Measurements from ENCODE around the gene MCC. TPM values are rescaled to one million over a fixed set of nuclear protein-coding genes. Genes with fewer than 3 reads are reported as not detected.

Gene MCC
- total RNA-seq, 1 experiment from 2014 or later, result 7.6 TPM

- H3K4me1 ChIP-seq (ENCODE audit: insufficient read depth, low read length), result peaks cover 2% of the 10 kb centered on the region; the same call in 1 of the 2 replicates
- H3K4me3 Mint-ChIP-seq, result no peak overlapping the region
- H3K9ac ChIP-seq (ENCODE audit: extremely low read depth, insufficient read length, low read length), result no peak overlapping the region
- H4K20me1 ChIP-seq (ENCODE audit: control insufficient read depth, insufficient read depth, insufficient read length), result no peaks in the 10 kb centered on the region
- H3K56ac ChIP-seq (ENCODE audit: insufficient read length, low read depth, low read length), result no peak overlapping the region
- H2BK15ac ChIP-seq (ENCODE audit: low read depth, low read length), result no peak overlapping the region
- no peak overlapping the region for H3K4me2 ChIP-seq (ENCODE audit: insufficient read depth, insufficient read length, low read length)
- no peaks in the 10 kb centered on the region for H3K27me3 ChIP-seq (ENCODE audit: insufficient read depth, low read length)
- peaks cover 19 to 36% of the 10 kb centered on the region in 2 experiments for H3K4me1 Mint-ChIP-seq
- peaks cover under 1% of the 10 kb centered on the region in 2 experiments for H3K9me3 Mint-ChIP-seq
- H2BK12ac ChIP-seq (ENCODE audit: insufficient read length, low read depth, low read length), result no peak overlapping the region
- no peak overlapping the region for H3K23ac ChIP-seq (ENCODE audit: insufficient read length, low read depth, low read length)
- no peak for DNase-seq
- H3K27ac ChIP-seq (ENCODE audit: insufficient read length, low read depth, low read length), result no peak overlapping the region
- H3K18ac ChIP-seq (ENCODE audit: insufficient read length, low read depth, low read length), result no peak overlapping the region
- TF ChIP-seq, protein P1, sequence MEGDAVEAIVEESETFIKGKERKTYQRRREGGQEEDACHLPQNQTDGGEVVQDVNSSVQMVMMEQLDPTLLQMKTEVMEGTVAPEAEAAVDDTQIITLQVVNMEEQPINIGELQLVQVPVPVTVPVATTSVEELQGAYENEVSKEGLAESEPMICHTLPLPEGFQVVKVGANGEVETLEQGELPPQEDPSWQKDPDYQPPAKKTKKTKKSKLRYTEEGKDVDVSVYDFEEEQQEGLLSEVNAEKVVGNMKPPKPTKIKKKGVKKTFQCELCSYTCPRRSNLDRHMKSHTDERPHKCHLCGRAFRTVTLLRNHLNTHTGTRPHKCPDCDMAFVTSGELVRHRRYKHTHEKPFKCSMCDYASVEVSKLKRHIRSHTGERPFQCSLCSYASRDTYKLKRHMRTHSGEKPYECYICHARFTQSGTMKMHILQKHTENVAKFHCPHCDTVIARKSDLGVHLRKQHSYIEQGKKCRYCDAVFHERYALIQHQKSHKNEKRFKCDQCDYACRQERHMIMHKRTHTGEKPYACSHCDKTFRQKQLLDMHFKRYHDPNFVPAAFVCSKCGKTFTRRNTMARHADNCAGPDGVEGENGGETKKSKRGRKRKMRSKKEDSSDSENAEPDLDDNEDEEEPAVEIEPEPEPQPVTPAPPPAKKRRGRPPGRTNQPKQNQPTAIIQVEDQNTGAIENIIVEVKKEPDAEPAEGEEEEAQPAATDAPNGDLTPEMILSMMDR (conservative IDR thresholded peaks at IDR 0.05), result no peak
- no CpG with 5 or more reads among the region's 3 CpGs for WGBS (ENCODE audit: extremely low coverage, insufficient read length, low lambda C conversion rate)
- H2BK20ac ChIP-seq (ENCODE audit: low read depth, low read length, poor library complexity, severe bottlenecking), result no peak overlapping the region
- no peak overlapping the region for H2BK5ac ChIP-seq (ENCODE audit: insufficient read length, low read length)
- H3K4ac ChIP-seq (ENCODE audit: low read depth, low read length), result no peak overlapping the region
- H2AFZ ChIP-seq (ENCODE audit: low read length), result no peak overlapping the region
- no peak overlapping the region for H3T11ph ChIP-seq (ENCODE audit: low read length)
- no peak overlapping the region for H3K14ac ChIP-seq (ENCODE audit: insufficient read depth, low read length)
- H4K5ac ChIP-seq (ENCODE audit: insufficient read length, low read depth, low read length), result no peak overlapping the region
- no peak overlapping the region for H2BK120ac ChIP-seq (ENCODE audit: low read depth, low read length, poor library complexity, severe bottlenecking)
- H3K9me3 ChIP-seq (ENCODE audit: control insufficient read depth, low read depth, low read length), result no peaks in the 10 kb centered on the region
- no peaks in the 10 kb centered on the region for H3K23me2 ChIP-seq (ENCODE audit: insufficient read length, low read depth, low read length, poor library complexity, severe bottlenecking)
- no peaks in the 10 kb centered on the region for H3K79me2 ChIP-seq (ENCODE audit: insufficient read depth, low read length)
- no peak overlapping the region for H4K91ac ChIP-seq (ENCODE audit: insufficient read length, low read depth, low read length)
- H2AK5ac ChIP-seq (ENCODE audit: insufficient read length, low read length), result no peak overlapping the region
- H3K36me3 Mint-ChIP-seq (ENCODE audit: insufficient read depth in 1 of 3, low read depth in 3 of 3), result peaks cover under 1 to 6% (median 2%) of the 10 kb centered on the region in 3 experiments; a peak in 6 of 7 replicates
- no peaks in the 10 kb centered on the region for H3K79me1 ChIP-seq (ENCODE audit: insufficient read depth, low read depth, low read length, poor library complexity, severe bottlenecking)
- no peaks in the 10 kb centered on the region for H3K27me3 Mint-ChIP-seq (ENCODE audit: low read depth)
- H4K8ac ChIP-seq (replicated peaks; ENCODE audit: insufficient read length, low read depth, low read length), result no peak overlapping the region
- no peak overlapping the region for H3K27ac Mint-ChIP-seq
Measured at GRCh38 chr5:113187906-113188305, 300.3 kb downstream of the MCC start.

All from H9 (cell line).